Measurements from ENCODE around the gene TBC1D8. TPM values are rescaled to one million over a fixed set of nuclear protein-coding genes. Genes with fewer than 3 reads are reported as not detected.

The TBC1D8 gene
- total and polyA plus RNA-seq, 2 of the 8 experiments (the other 6 are each of a cell fraction or from before 2014, with no cell fraction given) = 20.8 to 21.8 TPM

DNA sequence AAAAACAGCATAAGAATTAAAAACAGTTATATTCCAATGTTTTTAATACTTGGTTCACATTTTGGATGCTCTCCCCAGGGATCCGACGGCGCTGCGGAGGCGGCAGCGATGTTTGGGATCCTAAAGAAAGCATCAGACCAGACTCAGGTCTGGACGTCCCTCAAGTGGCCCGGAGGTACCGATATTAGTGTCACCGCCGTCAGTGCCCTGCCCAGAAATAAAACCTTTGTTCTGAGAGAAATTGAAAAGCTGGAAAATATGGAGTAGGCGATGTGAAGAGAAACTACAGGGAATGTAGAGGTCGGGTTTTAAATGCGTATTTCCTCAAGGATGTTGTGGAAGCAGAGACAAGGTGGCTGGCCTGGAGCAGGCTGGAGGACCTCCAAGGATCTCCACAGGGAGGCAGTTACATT, 683 bp upstream of the TBC1D8 start:
- no peak overlapping the region for H4K91ac ChIP-seq (replicated peaks; ENCODE audit: insufficient read length, low read length)
- no peak overlapping the region for H4K5ac ChIP-seq (ENCODE audit: insufficient read length, low read depth, low read length)
- no peak overlapping the region for H2BK120ac ChIP-seq (replicated peaks; ENCODE audit: low read depth, low read length)
- H3K36me3 ChIP-seq (ENCODE audit: control insufficient read depth in 2 of 4, insufficient read depth in 4 of 4, low read length in 3 of 4) = no peaks in the 10 kb centered on the region
- H3K4me1 ChIP-seq (replicated peaks in 1 of 4; ENCODE audit: control insufficient read depth in 3 of 4, insufficient read depth in 4 of 4, low read length in 3 of 4) = peaks cover 6 to 10% (median 9%) of the 10 kb centered on the region in 4 experiments
- H3K79me2 ChIP-seq (ENCODE audit: control insufficient read depth in 1 of 2, insufficient read depth in 2 of 2, low read length in 2 of 2) = peaks cover 0 to 35% of the 10 kb centered on the region in 2 experiments; a peak in 2 of 4 replicates
- no peak overlapping the region for H3K27ac ChIP-seq (ENCODE audit: low read depth, low read length)
- peaks cover 0 to 8% (median 2%) of the 10 kb centered on the region in 4 experiments; a peak in 4 of 7 replicates for H3K27me3 ChIP-seq (replicated peaks in 1 of 4; ENCODE audit: control insufficient read depth in 3 of 4, extremely low read depth in 1 of 4, insufficient read depth in 3 of 4, low read length in 3 of 4)
- DNase-seq (ENCODE audit: low read depth in 1 of 2, low spot score in 2 of 2) (no peak), FAIRE-seq (no peak)
- H3K23ac ChIP-seq (ENCODE audit: insufficient read length) = no peak overlapping the region
- H3K9me3 ChIP-seq (ENCODE audit: insufficient read depth in 2 of 2, low read depth in 1 of 2, low read length in 1 of 2) = no peaks in the 10 kb centered on the region
- ChIA-PET CTCF (ENCODE audit: partially characterized antibody) (interaction anchor here (0.9 to 4.7 kb wide), 14 partner anchors 11 to 149 kb away, joined by 3 to 64 read pairs (median 10); partner anchors contain the start of gene RPL31), POLR2A (ENCODE audit: partially characterized antibody) (interaction anchor here (1.3 to 16.5 kb wide), 8 partner anchors 11 to 146 kb away, joined by 3 to 151 read pairs (median 5); partner anchors contain the start of gene RPL31)
- WGBS, 2 experiments (ENCODE audit: extremely low coverage in 1 of 2, insufficient coverage in 1 of 2, insufficient read length in 1 of 2, insufficient replicate concordance in 2 of 2, low coverage in 1 of 2, low lambda C conversion rate in 2 of 2, missing lambda C conversion rate in 1 of 2) = 2% methylated on average over 14 of the region's 14 CpGs; no CpG with 5 or more reads in 1 of the 2 experiments
- H2AK5ac ChIP-seq (ENCODE audit: low read depth, low read length) = no peak overlapping the region
- no peak overlapping the region for H3K9ac ChIP-seq (replicated peaks in 1 of 4; ENCODE audit: extremely low read depth in 1 of 4, low read depth in 3 of 4, low read length in 3 of 4)
- peak overlapping the region; percentile 41; the same call in 1 of the 2 replicates for H2AFZ ChIP-seq (ENCODE audit: low read length)
- peak overlapping the region; percentile 75 to 89 for H3K4me2 ChIP-seq (ENCODE audit: insufficient read depth in 1 of 2, low read depth in 2 of 2, low read length in 2 of 2)
- H3K56ac ChIP-seq (replicated peaks; ENCODE audit: insufficient read length, low read depth, low read length) = no peak overlapping the region
- H3K14ac ChIP-seq (ENCODE audit: insufficient read length) = no peak overlapping the region
- no peaks in the 10 kb centered on the region for H4K20me1 ChIP-seq (replicated peaks in 1 of 2; ENCODE audit: control insufficient read depth in 1 of 2, insufficient read depth in 2 of 2, low read length in 2 of 2)
- no peak overlapping the region for H3K4ac ChIP-seq (replicated peaks; ENCODE audit: insufficient read length, low read depth, low read length)
- H3K18ac ChIP-seq (ENCODE audit: extremely low read depth, low read length) = no peak overlapping the region
- H4K8ac ChIP-seq (ENCODE audit: extremely low read depth, insufficient read depth, low read length) = no peak overlapping the region
- H2BK15ac ChIP-seq (ENCODE audit: low read length) = no peak overlapping the region
- H3K23me2 ChIP-seq (ENCODE audit: low read depth, low read length) = peaks cover 21% of the 10 kb centered on the region
- H3K79me1 ChIP-seq (ENCODE audit: low read depth, low read length) = peaks cover 3% of the 10 kb centered on the region; the same call in 1 of the 2 replicates
- no peak overlapping the region; the same call in 1 of the 2 replicates for H2BK5ac ChIP-seq (ENCODE audit: low read depth, low read length)
- peak overlapping the region; percentile 62 to 80 (median 72) for H3K4me3 ChIP-seq (ENCODE audit: extremely low read depth in 1 of 4, insufficient read depth in 2 of 4, low read depth in 3 of 4, low read length in 4 of 4)
- TF ChIP-seq EGR1 (IDR thresholded peaks at IDR 0.05; ENCODE audit: borderline replicate concordance, low read depth, low read length) (peak; percentile 1; the same call in 1 of the 2 replicates), SIRT6 (IDR thresholded peaks at IDR 0.05; ENCODE audit: low read length) (no peak), KDM4A (IDR thresholded peaks at IDR 0.05; ENCODE audit: low read depth, low read length, severe bottlenecking) (peak; percentile 19)
- no peak overlapping the region for H2BK12ac ChIP-seq (ENCODE audit: low read depth, low read length)
- no peak overlapping the region for H2BK20ac ChIP-seq (ENCODE audit: low read length)
